Measurements from ENCODE around the gene GABRG3.
"Not testable (repeated sequence)": the region's sequence is repeated elsewhere in the genome, so short reads cannot be mapped to it uniquely, and the experiment has no call there.

GABRG3 gene

GRCh38 chr15:26996250-26996649 lies 25.3 kb downstream of the GABRG3 start:
- DNase-seq (ENCODE audit: low read depth), result no peak

- DNase-seq (ENCODE audit: low read depth), result not testable (repeated sequence)
Observed at GRCh38 chr15:27003003-27003402, 32.0 kb downstream of the GABRG3 start.

- not testable (repeated sequence) for DNase-seq (ENCODE audit: low read depth)
Observed at GRCh38 chr15:27004226-27004625, 33.2 kb downstream of the GABRG3 start.

- peak; percentile 43 for DNase-seq (ENCODE audit: low read depth)
Observed at GRCh38 chr15:27017168-27017809, 46.3 kb downstream of the GABRG3 start.

GRCh38 chr15:27019687-27020086 lies 48.7 kb downstream of the GABRG3 start:
- no peak for DNase-seq (ENCODE audit: low read depth)

GRCh38 chr15:27025481-27025966 lies 54.5 kb downstream of the GABRG3 start:
- DNase-seq (ENCODE audit: low read depth), result no peak

- no peak for DNase-seq (ENCODE audit: low read depth)
Observed at GRCh38 chr15:27027229-27027628, 56.2 kb downstream of the GABRG3 start.

GRCh38 chr15:27028858-27029477 lies 58.0 kb downstream of the GABRG3 start:
- DNase-seq (ENCODE audit: low read depth), result no peak

GRCh38 chr15:27036210-27036609 lies 65.2 kb downstream of the GABRG3 start:
- no peak for DNase-seq (ENCODE audit: low read depth)

GRCh38 chr15:27037501-27037900 lies 66.5 kb downstream of the GABRG3 start:
- DNase-seq (ENCODE audit: low read depth), result no peak

GRCh38 chr15:27039152-27039551 lies 68.2 kb downstream of the GABRG3 start:
- DNase-seq (ENCODE audit: low read depth), result no peak

- DNase-seq (ENCODE audit: low read depth), result no peak
Observed at GRCh38 chr15:27042230-27042629, 71.2 kb downstream of the GABRG3 start.

GRCh38 chr15:27042646-27043045 lies 71.7 kb downstream of the GABRG3 start:
- no peak for DNase-seq (ENCODE audit: low read depth)

GRCh38 chr15:27043770-27044169 lies 72.8 kb downstream of the GABRG3 start:
- no peak for DNase-seq (ENCODE audit: low read depth)

- no peak for DNase-seq (ENCODE audit: low read depth)
Observed at GRCh38 chr15:27045796-27046195, 74.8 kb downstream of the GABRG3 start.

- DNase-seq (ENCODE audit: low read depth), result peak; percentile 5
Observed at GRCh38 chr15:27046880-27047279, 75.9 kb downstream of the GABRG3 start.

- no peak for DNase-seq (ENCODE audit: low read depth)
Observed at GRCh38 chr15:27050163-27050562, 79.2 kb downstream of the GABRG3 start.

- no peak for DNase-seq (ENCODE audit: low read depth)
Observed at GRCh38 chr15:27054426-27054825, 83.4 kb downstream of the GABRG3 start.

GRCh38 chr15:27057904-27058645 lies 87.1 kb downstream of the GABRG3 start:
- peak; percentile 83 for DNase-seq (ENCODE audit: low read depth)

GRCh38 chr15:27058939-27059338 lies 88.0 kb downstream of the GABRG3 start:
- no peak for DNase-seq (ENCODE audit: low read depth)

- DNase-seq (ENCODE audit: low read depth), result peak; percentile 23
Observed at GRCh38 chr15:27059610-27060202, 88.7 kb downstream of the GABRG3 start.

- DNase-seq (ENCODE audit: low read depth), result no peak
Observed at GRCh38 chr15:27061739-27062138, 90.8 kb downstream of the GABRG3 start.

- DNase-seq (ENCODE audit: low read depth), result no peak
Observed at GRCh38 chr15:27062951-27063350, 92.0 kb downstream of the GABRG3 start.

All from HS-5 (cell line).